Adipocyte (in vitro differentiated cells): ENCODE data around the gene ARFGAP2.
"Not testable (repeated sequence)": the region's sequence is repeated elsewhere in the genome, so short reads cannot be mapped to it uniquely, and the experiment has no call there.

Experiments
- DNase-seq: peaks from one replicate; pipeline ENCODE4 v3.0.0-alpha.2; 2015; ENCODE audit warnings: low read depth
- H3K27me3 ChIP-seq: replicated peaks from 2 replicates; pipeline ENCODE4 v1.7.0; 2013; ENCODE audit warnings: mild to moderate bottlenecking, low read length, moderate library complexity; ENCODE audit not compliant: control insufficient read depth, insufficient read depth
- H3K36me3 ChIP-seq: 2 replicates; pipeline ENCODE4 v1.7.0; 2013; ENCODE audit warnings: low read length, mild to moderate bottlenecking, moderate library complexity; ENCODE audit not compliant: control insufficient read depth, insufficient read depth, severe bottlenecking
- H3K4me1 ChIP-seq: 2 replicates; pipeline ENCODE4 v1.7.0; 2013; ENCODE audit warnings: mild to moderate bottlenecking, low read length, moderate library complexity; ENCODE audit not compliant: control insufficient read depth, insufficient read depth
- H3K4me3 ChIP-seq: 2 replicates; pipeline ENCODE4 v1.7.0; 2013; ENCODE audit warnings: mild to moderate bottlenecking, low read length, moderate library complexity
- H3K9ac ChIP-seq: 2 replicates; pipeline ENCODE4 v1.7.0; 2013; ENCODE audit warnings: mild to moderate bottlenecking, low read length, moderate library complexity
- H3K9me3 ChIP-seq: 2 replicates; pipeline ENCODE4 v1.7.0; 2013; ENCODE audit warnings: mild to moderate bottlenecking, low read length, moderate library complexity; ENCODE audit not compliant: control insufficient read depth

Gene ARFGAP2

GRCh38 chr11:47121731-47122130 is 54.9 kb downstream of the ARFGAP2 start:
- Histone ChIP-seq H3K9me3 (no peaks in the 10 kb centered on the region), H3K36me3 (no peaks in the 10 kb centered on the region), H3K9ac (no peak overlapping the region), H3K27me3 (no peaks in the 10 kb centered on the region), H3K4me1 (no peaks in the 10 kb centered on the region), H3K4me3 (no peak overlapping the region)
- DNase-seq: no peak

GRCh38 chr11:47121056-47121455 is 55.6 kb downstream of the ARFGAP2 start:
- no peak overlapping the region for H3K4me3 ChIP-seq
- no peaks in the 10 kb centered on the region for H3K27me3 ChIP-seq
- DNase-seq: no peak
- no peaks in the 10 kb centered on the region for H3K36me3 ChIP-seq
- no peak overlapping the region for H3K9ac ChIP-seq
- no peaks in the 10 kb centered on the region for H3K4me1 ChIP-seq
- H3K9me3 ChIP-seq: no peaks in the 10 kb centered on the region

- not testable (repeated sequence) for H3K27me3 ChIP-seq, H3K4me3 ChIP-seq, DNase-seq, H3K9me3 ChIP-seq, H3K9ac ChIP-seq, H3K4me1 ChIP-seq, H3K36me3 ChIP-seq
These were observed 57.6 kb downstream of the ARFGAP2 start for GRCh38 chr11:47118958-47119688.
